HG02678 (cell line): ENCODE data around the gene MAMLD1.

ENCODE experiments used
- ATAC-seq: cut with Tn5 transposase; IDR thresholded peaks from one replicate; pipeline ENCODE4 v1.9.1; 2021; ENCODE audit warnings: mild to moderate bottlenecking, moderate library complexity; ENCODE audit not compliant: unreplicated experiment

Gene MAMLD1

GRCh38 chrX:150495496-150495895, 132.4 kb downstream of the MAMLD1 start:
- ATAC-seq = no peak

GRCh38 chrX:150499240-150499639, 136.1 kb downstream of the MAMLD1 start:
- ATAC-seq = no peak

DNA sequence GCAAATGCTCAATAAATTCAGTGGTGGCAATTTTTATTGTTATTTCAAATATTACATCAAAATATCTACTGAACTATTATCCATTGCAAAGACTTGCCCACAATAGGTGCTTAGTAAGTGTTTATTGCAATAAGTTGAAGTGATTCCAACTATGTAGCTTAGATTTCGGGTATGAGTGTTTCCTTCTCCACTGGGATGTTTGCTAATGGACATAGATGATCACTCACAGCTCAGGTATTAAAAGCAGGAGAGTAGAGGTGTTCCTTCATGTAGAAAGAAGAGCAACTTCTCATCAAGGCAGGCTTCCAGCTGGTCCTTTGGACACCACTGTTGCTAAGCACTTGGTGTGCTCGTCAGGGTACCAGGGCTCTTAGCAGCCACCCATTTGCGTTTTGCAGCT, 139.0 kb downstream of the MAMLD1 start:
- ATAC-seq = no peak

GRCh38 chrX:150502979-150503897, 140.1 kb downstream of the MAMLD1 start:
- no peak for ATAC-seq

DNA sequence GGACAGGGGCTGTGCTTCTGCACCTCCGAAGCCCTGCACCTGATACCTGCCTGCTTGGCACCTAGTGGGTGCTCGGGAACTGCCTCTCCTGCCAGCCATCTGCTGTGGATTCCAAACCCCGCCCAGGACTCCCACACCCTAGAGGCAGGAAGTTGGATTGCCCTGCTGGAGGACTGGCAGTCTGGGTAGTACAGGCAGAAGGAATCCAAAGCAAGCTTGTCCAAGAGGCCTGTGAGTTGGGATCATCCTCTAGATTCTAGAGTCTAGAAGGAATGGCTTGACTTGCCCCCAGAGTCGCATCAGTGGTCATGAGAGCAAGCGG, 140.7 kb downstream of the MAMLD1 start:
- ATAC-seq = no peak

- no peak for ATAC-seq
These were observed 141.5 kb downstream of the MAMLD1 start for GRCh38 chrX:150504397-150505182.

GRCh38 chrX:150506020-150506419, 142.9 kb downstream of the MAMLD1 start:
- ATAC-seq = no peak

DNA sequence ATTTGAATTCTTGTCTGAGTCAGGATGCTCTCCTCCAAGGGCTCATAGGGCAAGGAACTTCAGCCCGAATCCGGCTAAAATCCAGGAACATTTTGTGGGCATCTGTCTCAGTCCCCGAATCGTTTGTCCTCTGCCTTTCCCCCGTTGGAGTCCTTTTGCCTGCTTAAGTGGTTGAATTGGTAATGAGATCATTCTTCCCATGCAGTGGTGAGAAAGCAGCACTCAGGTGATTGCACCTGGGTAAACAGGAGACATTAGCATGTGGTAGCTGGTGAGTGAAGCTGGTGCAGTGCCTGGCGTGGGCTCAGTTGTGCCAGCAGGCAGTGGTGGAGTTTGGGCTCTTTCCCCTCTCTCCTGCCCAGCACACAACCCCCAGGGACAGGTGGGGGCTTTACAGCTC, 143.4 kb downstream of the MAMLD1 start:
- no peak for ATAC-seq

DNA sequence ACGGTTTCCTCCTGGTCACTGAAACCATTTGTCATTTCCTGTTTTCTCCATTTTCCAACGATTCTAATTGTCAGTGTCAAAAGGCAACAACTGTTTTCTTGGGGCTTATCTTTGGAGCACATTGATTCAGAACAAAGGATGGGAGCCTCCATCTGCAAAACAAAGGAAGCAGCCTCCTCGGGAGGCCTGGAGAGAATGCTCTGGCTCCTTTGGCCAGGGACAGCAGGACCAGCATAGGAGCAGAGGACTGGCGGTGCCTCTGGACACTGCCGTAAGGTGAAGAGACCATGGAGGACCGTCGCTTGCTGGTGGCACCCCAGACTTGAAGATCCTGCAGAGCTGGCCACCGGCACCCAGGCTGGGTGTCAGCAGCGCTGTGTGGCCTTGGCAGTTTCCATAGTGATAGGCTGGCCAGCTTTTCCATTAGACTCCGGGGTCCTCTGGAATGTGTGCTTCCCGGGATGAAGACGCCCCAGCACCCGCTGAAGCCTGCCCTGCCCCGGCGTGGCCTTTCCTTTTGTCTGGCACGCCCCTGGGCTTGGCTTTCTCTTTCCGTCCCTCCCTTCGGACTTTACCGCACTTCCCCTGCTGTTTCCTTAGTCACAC, 144.2 kb downstream of the MAMLD1 start:
- no peak for ATAC-seq

GRCh38 chrX:150508018-150508417, 144.9 kb downstream of the MAMLD1 start:
- ATAC-seq = no peak

DNA sequence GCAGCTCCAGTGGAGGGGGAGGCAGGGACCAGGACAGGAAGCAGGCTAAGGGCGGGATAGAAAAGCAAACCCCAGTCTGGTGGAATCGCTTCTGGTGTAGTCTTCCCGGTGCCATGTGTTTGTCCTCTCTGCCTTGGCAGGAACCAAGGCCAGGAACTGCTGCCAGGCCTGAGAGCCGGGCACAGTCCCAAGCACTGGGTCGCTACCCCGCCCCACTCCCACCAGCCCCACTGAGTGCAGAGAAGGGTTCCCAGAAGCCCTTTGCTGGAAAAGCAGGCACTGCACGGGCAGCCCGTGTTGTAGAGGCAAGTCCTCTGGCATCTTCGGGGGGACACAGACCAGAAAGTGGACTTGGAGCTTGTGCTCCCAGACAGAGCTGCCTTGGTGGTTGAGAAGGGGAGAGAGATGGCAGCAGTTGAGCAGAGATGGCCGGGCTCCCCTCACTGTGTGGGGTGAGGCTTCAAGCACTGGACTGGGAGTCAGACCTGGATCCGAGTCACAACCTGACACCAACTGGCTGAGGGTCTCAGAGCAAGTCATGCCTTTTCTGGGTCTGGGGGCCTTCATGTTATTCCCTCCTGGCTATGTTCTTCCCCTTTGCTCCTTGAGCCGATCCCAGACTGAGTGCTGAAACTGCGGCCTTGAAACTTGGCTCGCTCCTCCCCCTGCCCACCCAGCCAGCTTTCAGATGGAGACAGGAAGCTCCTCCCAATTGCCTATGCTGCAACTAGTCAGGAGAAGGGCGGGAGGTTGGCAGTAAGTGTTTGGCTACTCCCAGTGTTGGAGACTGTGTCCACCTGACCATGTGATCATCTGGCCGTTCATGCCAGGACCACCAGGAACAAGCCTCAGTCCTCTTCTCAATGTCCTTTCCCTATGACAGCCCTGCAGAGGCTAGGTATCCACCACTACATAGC, 145.6 kb downstream of the MAMLD1 start:
- no peak for ATAC-seq

DNA sequence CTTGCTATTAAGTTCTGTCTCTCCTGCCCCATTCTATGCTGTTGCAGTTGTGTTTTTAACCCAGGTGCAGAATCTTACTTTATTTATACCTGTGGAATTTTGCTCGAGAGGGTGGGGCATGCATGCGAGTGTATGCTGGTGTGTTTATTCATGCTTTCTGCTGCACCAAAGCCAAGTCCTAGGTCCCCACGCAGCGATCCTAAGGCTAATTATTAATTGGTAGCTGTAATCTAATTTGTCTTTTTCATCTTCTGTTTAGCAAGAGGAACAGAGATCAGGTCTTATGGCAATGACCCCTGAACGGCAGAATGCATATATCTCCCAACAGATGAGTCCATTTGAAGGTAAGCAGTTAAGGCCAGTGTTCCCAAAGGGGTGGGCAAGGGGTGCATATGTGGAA, 146.6 kb downstream of the MAMLD1 start:
- ATAC-seq = no peak

GRCh38 chrX:150512461-150512901, 149.4 kb downstream of the MAMLD1 start:
- ATAC-seq = no peak

- ATAC-seq = no peak
These were observed 150.4 kb downstream of the MAMLD1 start for GRCh38 chrX:150513544-150513943.

DNA sequence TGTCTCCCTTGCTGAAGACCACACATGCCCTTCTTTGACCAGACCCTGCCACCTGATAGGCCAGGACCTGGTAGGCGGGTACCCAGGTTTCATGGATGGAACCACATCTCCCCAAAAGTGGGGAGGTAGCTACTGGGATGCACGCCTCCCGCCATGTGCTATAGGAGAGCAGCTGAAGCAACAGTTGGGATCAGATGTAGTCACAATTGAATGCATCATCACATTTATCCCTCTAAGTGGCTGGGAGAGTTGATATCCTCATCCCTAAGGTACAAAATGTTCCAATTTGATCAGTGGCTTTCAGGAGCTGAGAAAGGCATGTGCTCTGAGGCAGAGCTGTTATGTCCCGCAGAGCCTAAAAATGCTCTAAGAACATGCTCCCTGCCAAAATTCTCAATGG, 151.3 kb downstream of the MAMLD1 start:
- ATAC-seq = no peak

DNA sequence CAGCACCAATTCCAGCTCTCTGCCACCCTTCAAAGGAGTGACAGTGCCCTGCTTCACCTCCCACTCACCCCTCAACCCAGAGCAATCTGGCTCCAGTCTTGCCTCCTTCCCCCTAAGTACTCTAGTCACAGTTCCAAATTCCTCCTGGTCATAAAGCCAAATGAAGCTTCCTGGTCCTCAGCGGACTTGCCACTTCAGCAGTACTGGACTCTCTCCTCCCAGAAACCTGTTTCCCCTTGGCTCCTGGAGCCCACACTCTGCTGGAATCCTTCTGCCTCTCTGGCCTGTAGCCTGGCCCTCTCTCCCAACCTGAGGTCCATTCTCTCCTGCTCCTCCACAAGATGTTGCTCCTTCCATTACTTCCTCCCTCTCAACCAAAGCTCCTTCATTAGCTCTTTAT, 152.7 kb downstream of the MAMLD1 start:
- ATAC-seq = no peak

- no peak for ATAC-seq
These were observed 154.3 kb downstream of the MAMLD1 start for GRCh38 chrX:150517303-150517910.

DNA sequence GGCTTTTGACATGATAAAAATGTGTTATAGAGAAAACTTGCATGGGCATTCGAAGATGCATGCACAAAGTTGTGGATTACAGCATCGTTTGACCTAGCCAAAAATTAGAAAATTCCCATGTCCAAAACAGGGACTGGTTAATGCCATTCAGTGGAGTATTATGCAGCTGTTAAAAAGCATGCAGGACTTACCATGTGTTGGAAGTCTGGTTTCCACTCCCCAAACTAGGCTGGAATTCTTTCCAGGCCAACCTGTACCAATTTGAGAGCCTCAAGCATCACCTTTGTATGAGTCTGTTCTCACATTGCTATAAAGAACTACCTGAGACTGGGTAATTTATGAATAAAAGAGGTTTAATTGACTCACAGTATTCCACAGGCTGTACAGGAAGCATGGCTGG, 159.4 kb downstream of the MAMLD1 start:
- no peak for ATAC-seq

GRCh38 chrX:150525061-150525919, 162.2 kb downstream of the MAMLD1 start:
- no peak for ATAC-seq
